ENCODE results near the gene DMRT2.
A peak's percentile ranks its signal among the peaks of the same experiment; 100 is the strongest.

Gene DMRT2

GRCh38 chr9:1048231-1048619 lies 1.9 kb upstream of the DMRT2 start:
- no peaks in the 10 kb centered on the region for H3K36me3 ChIP-seq (ENCODE audit: control insufficient read depth, low read depth, low read length)
- H3K27me3 ChIP-seq (ENCODE audit: control insufficient read depth, insufficient read depth, low read length), result peaks cover 100% of the 10 kb centered on the region
- H3K4me1 ChIP-seq (ENCODE audit: control insufficient read depth, low read depth, low read length), result peaks cover 15% of the 10 kb centered on the region
- no peak overlapping the region for H3K27ac ChIP-seq (ENCODE audit: low read length)
- H3K9me3 ChIP-seq (ENCODE audit: control insufficient read depth, low read depth, low read length), result no peaks in the 10 kb centered on the region
- H3K4me3 ChIP-seq (ENCODE audit: low read length), result no peak overlapping the region
- H3K9ac ChIP-seq (ENCODE audit: low read length), result no peak overlapping the region

- H3K4me1 ChIP-seq (ENCODE audit: control insufficient read depth, low read depth, low read length), result peaks cover 15% of the 10 kb centered on the region
- H3K36me3 ChIP-seq (ENCODE audit: control insufficient read depth, low read depth, low read length), result no peaks in the 10 kb centered on the region
- H3K9ac ChIP-seq (ENCODE audit: low read length), result no peak overlapping the region
- H3K9me3 ChIP-seq (ENCODE audit: control insufficient read depth, low read depth, low read length), result no peaks in the 10 kb centered on the region
- no peak overlapping the region for H3K27ac ChIP-seq (ENCODE audit: low read length)
- peaks cover 100% of the 10 kb centered on the region for H3K27me3 ChIP-seq (ENCODE audit: control insufficient read depth, insufficient read depth, low read length)
- H3K4me3 ChIP-seq (ENCODE audit: low read length), result no peak overlapping the region
These were observed 1.3 kb upstream of the DMRT2 start for GRCh38 chr9:1048811-1049210.

- Histone ChIP-seq H3K9ac (ENCODE audit: low read length) (no peak overlapping the region), H3K27me3 (ENCODE audit: control insufficient read depth, insufficient read depth, low read length) (peaks cover 100% of the 10 kb centered on the region), H3K4me1 (ENCODE audit: control insufficient read depth, low read depth, low read length) (peaks cover 15% of the 10 kb centered on the region), H3K4me3 (ENCODE audit: low read length) (no peak overlapping the region), H3K36me3 (ENCODE audit: control insufficient read depth, low read depth, low read length) (no peaks in the 10 kb centered on the region), H3K27ac (ENCODE audit: low read length) (no peak overlapping the region), H3K9me3 (ENCODE audit: control insufficient read depth, low read depth, low read length) (no peaks in the 10 kb centered on the region)
These were observed 516 bp upstream of the DMRT2 start for GRCh38 chr9:1049641-1050040.

- Histone ChIP-seq H3K27me3 (ENCODE audit: control insufficient read depth, insufficient read depth, low read length) (peaks cover 100% of the 10 kb centered on the region), H3K4me1 (ENCODE audit: control insufficient read depth, low read depth, low read length) (peaks cover 15% of the 10 kb centered on the region), H3K9ac (ENCODE audit: low read length) (no peak overlapping the region), H3K9me3 (ENCODE audit: control insufficient read depth, low read depth, low read length) (no peaks in the 10 kb centered on the region), H3K36me3 (ENCODE audit: control insufficient read depth, low read depth, low read length) (no peaks in the 10 kb centered on the region), H3K4me3 (ENCODE audit: low read length) (peak overlapping the region; percentile 45), H3K27ac (ENCODE audit: low read length) (no peak overlapping the region)
These were observed 1.0 kb downstream of the DMRT2 start for GRCh38 chr9:1051210-1051583.

GRCh38 chr9:1051584-1052275 lies 1.6 kb downstream of the DMRT2 start:
- Histone ChIP-seq H3K27me3 (ENCODE audit: control insufficient read depth, insufficient read depth, low read length) (peaks cover 100% of the 10 kb centered on the region), H3K4me1 (ENCODE audit: control insufficient read depth, low read depth, low read length) (peaks cover 15% of the 10 kb centered on the region)

GRCh38 chr9:1052365-1053281 lies 2.5 kb downstream of the DMRT2 start:
- Histone ChIP-seq H3K9ac (ENCODE audit: low read length) (no peak overlapping the region), H3K36me3 (ENCODE audit: control insufficient read depth, low read depth, low read length) (no peaks in the 10 kb centered on the region), H3K9me3 (ENCODE audit: control insufficient read depth, low read depth, low read length) (no peaks in the 10 kb centered on the region), H3K4me1 (ENCODE audit: control insufficient read depth, low read depth, low read length) (peaks cover 11% of the 10 kb centered on the region), H3K4me3 (ENCODE audit: low read length) (peak overlapping the region; percentile 45), H3K27ac (ENCODE audit: low read length) (no peak overlapping the region), H3K27me3 (ENCODE audit: control insufficient read depth, insufficient read depth, low read length) (peaks cover 100% of the 10 kb centered on the region)

More at GRCh38 chr9:1051584-1052275, 1.6 kb downstream of the DMRT2 start:
- H3K9me3 ChIP-seq (ENCODE audit: control insufficient read depth, low read depth, low read length), result no peaks in the 10 kb centered on the region
- H3K27ac ChIP-seq (ENCODE audit: low read length), result no peak overlapping the region
- H3K9ac ChIP-seq (ENCODE audit: low read length), result no peak overlapping the region
- peak overlapping the region; percentile 45 for H3K4me3 ChIP-seq (ENCODE audit: low read length)
- H3K36me3 ChIP-seq (ENCODE audit: control insufficient read depth, low read depth, low read length), result no peaks in the 10 kb centered on the region

- Histone ChIP-seq H3K4me3 (ENCODE audit: low read length) (no peak overlapping the region), H3K9me3 (ENCODE audit: control insufficient read depth, low read depth, low read length) (no peaks in the 10 kb centered on the region), H3K36me3 (ENCODE audit: control insufficient read depth, low read depth, low read length) (no peaks in the 10 kb centered on the region), H3K9ac (ENCODE audit: low read length) (no peak overlapping the region), H3K27ac (ENCODE audit: low read length) (no peak overlapping the region), H3K27me3 (ENCODE audit: control insufficient read depth, insufficient read depth, low read length) (peaks cover 98% of the 10 kb centered on the region), H3K4me1 (ENCODE audit: control insufficient read depth, low read depth, low read length) (peaks cover 9% of the 10 kb centered on the region)
These were observed 3.1 kb downstream of the DMRT2 start for GRCh38 chr9:1053282-1053621.

GRCh38 chr9:1053986-1054425 lies 3.8 kb downstream of the DMRT2 start:
- no peaks in the 10 kb centered on the region for H3K9me3 ChIP-seq (ENCODE audit: control insufficient read depth, low read depth, low read length)
- no peak overlapping the region for H3K9ac ChIP-seq (ENCODE audit: low read length)
- peaks cover 90% of the 10 kb centered on the region for H3K27me3 ChIP-seq (ENCODE audit: control insufficient read depth, insufficient read depth, low read length)
- no peak overlapping the region for H3K4me3 ChIP-seq (ENCODE audit: low read length)
- peaks cover 9% of the 10 kb centered on the region for H3K4me1 ChIP-seq (ENCODE audit: control insufficient read depth, low read depth, low read length)
- H3K36me3 ChIP-seq (ENCODE audit: control insufficient read depth, low read depth, low read length), result no peaks in the 10 kb centered on the region
- no peak overlapping the region for H3K27ac ChIP-seq (ENCODE audit: low read length)

- Histone ChIP-seq H3K36me3 (ENCODE audit: control insufficient read depth, low read depth, low read length) (no peaks in the 10 kb centered on the region), H3K4me1 (ENCODE audit: control insufficient read depth, low read depth, low read length) (peaks cover 9% of the 10 kb centered on the region), H3K4me3 (ENCODE audit: low read length) (no peak overlapping the region), H3K9me3 (ENCODE audit: control insufficient read depth, low read depth, low read length) (no peaks in the 10 kb centered on the region), H3K27ac (ENCODE audit: low read length) (no peak overlapping the region), H3K9ac (ENCODE audit: low read length) (no peak overlapping the region), H3K27me3 (ENCODE audit: control insufficient read depth, insufficient read depth, low read length) (peaks cover 79% of the 10 kb centered on the region)
These were observed 5.0 kb downstream of the DMRT2 start for GRCh38 chr9:1055166-1055565.

- Histone ChIP-seq H3K4me3 (ENCODE audit: low read length) (no peak overlapping the region), H3K4me1 (ENCODE audit: control insufficient read depth, low read depth, low read length) (no peaks in the 10 kb centered on the region), H3K9me3 (ENCODE audit: control insufficient read depth, low read depth, low read length) (no peaks in the 10 kb centered on the region), H3K36me3 (ENCODE audit: control insufficient read depth, low read depth, low read length) (no peaks in the 10 kb centered on the region), H3K27me3 (ENCODE audit: control insufficient read depth, insufficient read depth, low read length) (peaks cover 51% of the 10 kb centered on the region), H3K27ac (ENCODE audit: low read length) (no peak overlapping the region), H3K9ac (ENCODE audit: low read length) (no peak overlapping the region)
These were observed 7.8 kb downstream of the DMRT2 start for GRCh38 chr9:1057910-1058309.

- H3K36me3 ChIP-seq (ENCODE audit: control insufficient read depth, low read depth, low read length), result no peaks in the 10 kb centered on the region
- H3K9ac ChIP-seq (ENCODE audit: low read length), result no peak overlapping the region
- no peak overlapping the region for H3K4me3 ChIP-seq (ENCODE audit: low read length)
- H3K27me3 ChIP-seq (ENCODE audit: control insufficient read depth, insufficient read depth, low read length), result peaks cover 41% of the 10 kb centered on the region
- no peaks in the 10 kb centered on the region for H3K4me1 ChIP-seq (ENCODE audit: control insufficient read depth, low read depth, low read length)
- H3K27ac ChIP-seq (ENCODE audit: low read length), result no peak overlapping the region
- no peaks in the 10 kb centered on the region for H3K9me3 ChIP-seq (ENCODE audit: control insufficient read depth, low read depth, low read length)
These were observed 8.8 kb downstream of the DMRT2 start for GRCh38 chr9:1058826-1059487.
